Measurements from ENCODE around the gene GLIPR2. TPM values are rescaled to one million over a fixed set of nuclear protein-coding genes. Genes with fewer than 3 reads are reported as not detected.
"Not testable (repeated sequence)": the region's sequence is repeated elsewhere in the genome, so short reads cannot be mapped to it uniquely, and the experiment has no call there.

GLIPR2 gene
- total RNA-seq, 1 experiment from 2014 or later, result 0.96 TPM

DNA sequence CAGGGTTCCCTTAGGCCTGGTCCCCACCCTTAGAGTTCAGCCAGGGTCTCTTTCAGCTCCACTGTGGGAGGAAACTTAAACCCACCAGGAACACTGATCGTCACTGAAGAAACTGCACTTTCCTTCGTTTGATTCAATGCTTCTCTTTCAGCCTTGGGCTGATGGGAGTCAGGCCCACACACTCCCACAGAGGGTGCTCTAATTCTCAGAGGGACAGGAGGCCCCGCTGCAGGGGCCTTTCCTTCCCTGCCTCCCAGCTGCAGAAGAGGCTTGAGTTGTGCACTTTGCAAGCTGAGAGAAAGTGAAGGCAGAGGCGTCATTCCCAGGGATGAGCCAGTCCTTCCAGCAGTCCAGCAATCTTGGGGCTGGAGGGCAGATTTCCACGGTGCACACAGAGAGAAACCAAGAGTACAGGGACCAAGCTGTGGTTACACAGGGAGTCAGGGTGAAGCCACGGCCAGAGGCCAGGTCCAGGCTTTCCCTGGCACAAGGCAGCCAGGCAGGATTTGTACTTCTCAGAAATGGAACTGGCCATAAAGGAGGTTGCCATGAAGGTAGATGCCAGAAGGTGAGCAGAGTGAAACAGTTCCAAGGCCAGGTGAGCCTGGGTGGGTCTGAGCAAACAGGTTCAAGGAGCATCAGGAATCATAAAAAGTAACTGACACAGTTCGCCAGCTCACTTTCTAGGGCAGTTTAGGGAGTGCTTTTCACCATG is 10.4 kb upstream of the GLIPR2 start:
- CTCF ChIA-PET, result interaction anchor here (0.5 kb wide), 1 partner anchor 25 kb away, joined by 3 read pairs; no protein-coding TSS in a partner anchor
- DNase-seq (ENCODE audit: unreplicated experiment), result no peak
- Mint-ChIP-seq H3K27ac (ENCODE audit: low read depth, unreplicated experiment) (no peak overlapping the region), H3K9me3 (ENCODE audit: unreplicated experiment) (no peaks in the 10 kb centered on the region), H3K27me3 (ENCODE audit: insufficient read depth, unreplicated experiment) (no peaks in the 10 kb centered on the region), H3K36me3 (ENCODE audit: insufficient read depth, unreplicated experiment) (no peaks in the 10 kb centered on the region), H3K4me1 (ENCODE audit: insufficient read depth, unreplicated experiment) (no peaks in the 10 kb centered on the region), H3K4me3 (ENCODE audit: unreplicated experiment) (no peak overlapping the region)
- intact Hi-C loops (cut with micrococcal nuclease), result no loop called here
- no TSS peak for BruUV-seq (replicated peaks)
- TF ChIP-seq, protein P1, sequence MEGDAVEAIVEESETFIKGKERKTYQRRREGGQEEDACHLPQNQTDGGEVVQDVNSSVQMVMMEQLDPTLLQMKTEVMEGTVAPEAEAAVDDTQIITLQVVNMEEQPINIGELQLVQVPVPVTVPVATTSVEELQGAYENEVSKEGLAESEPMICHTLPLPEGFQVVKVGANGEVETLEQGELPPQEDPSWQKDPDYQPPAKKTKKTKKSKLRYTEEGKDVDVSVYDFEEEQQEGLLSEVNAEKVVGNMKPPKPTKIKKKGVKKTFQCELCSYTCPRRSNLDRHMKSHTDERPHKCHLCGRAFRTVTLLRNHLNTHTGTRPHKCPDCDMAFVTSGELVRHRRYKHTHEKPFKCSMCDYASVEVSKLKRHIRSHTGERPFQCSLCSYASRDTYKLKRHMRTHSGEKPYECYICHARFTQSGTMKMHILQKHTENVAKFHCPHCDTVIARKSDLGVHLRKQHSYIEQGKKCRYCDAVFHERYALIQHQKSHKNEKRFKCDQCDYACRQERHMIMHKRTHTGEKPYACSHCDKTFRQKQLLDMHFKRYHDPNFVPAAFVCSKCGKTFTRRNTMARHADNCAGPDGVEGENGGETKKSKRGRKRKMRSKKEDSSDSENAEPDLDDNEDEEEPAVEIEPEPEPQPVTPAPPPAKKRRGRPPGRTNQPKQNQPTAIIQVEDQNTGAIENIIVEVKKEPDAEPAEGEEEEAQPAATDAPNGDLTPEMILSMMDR (IDR thresholded peaks at IDR 0.05; ENCODE audit: unreplicated experiment), result no peak
- POLR2A ChIA-PET, result interaction anchor here (0.6 to 0.7 kb wide), 2 partner anchors 75 to 86 kb away, joined by 3 read pairs; no protein-coding TSS in a partner anchor

DNA sequence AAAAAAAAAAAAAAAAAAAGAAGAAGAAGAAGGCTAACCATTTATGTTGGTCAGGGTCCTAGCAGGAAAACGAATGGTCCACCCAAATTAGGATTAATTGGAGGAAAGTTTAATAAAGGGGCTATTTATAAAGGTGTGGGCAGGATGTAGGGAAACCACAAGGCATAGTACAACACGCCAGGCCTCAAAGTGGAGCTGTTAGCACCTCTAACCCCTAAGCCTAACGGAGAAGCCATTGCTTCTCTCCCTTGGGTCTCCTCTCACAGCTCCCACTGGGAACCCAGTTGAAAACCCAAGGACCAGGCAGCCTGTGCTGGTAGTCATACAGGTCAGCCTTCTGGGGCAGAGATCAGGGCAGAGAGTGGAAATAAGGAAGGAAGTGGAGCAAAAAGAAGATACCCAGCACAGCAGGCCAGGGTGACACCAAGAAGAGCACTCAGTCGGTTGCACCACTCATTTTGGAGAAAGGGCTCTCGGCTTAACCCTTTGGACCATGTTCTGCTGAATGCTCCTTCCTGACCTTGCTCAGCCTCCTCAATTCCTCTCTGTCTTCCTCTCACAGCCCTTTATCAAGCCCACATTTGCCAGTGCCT is 8.8 kb upstream of the GLIPR2 start:
- BruUV-seq (replicated peaks), result no TSS peak
- Mint-ChIP-seq H3K4me1 (ENCODE audit: insufficient read depth, unreplicated experiment) (no peaks in the 10 kb centered on the region), H3K4me3 (ENCODE audit: unreplicated experiment) (no peak overlapping the region), H3K27ac (ENCODE audit: low read depth, unreplicated experiment) (no peak overlapping the region), H3K27me3 (ENCODE audit: insufficient read depth, unreplicated experiment) (no peaks in the 10 kb centered on the region), H3K9me3 (ENCODE audit: unreplicated experiment) (no peaks in the 10 kb centered on the region), H3K36me3 (ENCODE audit: insufficient read depth, unreplicated experiment) (no peaks in the 10 kb centered on the region)
- ChIA-PET POLR2A (no interaction called here), CTCF (interaction anchor here (0.5 to 0.7 kb wide), 2 partner anchors 27 to 41 kb away, joined by 3 read pairs; no protein-coding TSS in a partner anchor)
- intact Hi-C loops (cut with micrococcal nuclease), result no loop called here
- DNase-seq (ENCODE audit: unreplicated experiment), result no peak
- TF ChIP-seq, protein P1 (IDR thresholded peaks at IDR 0.05; ENCODE audit: unreplicated experiment), result no peak

DNA sequence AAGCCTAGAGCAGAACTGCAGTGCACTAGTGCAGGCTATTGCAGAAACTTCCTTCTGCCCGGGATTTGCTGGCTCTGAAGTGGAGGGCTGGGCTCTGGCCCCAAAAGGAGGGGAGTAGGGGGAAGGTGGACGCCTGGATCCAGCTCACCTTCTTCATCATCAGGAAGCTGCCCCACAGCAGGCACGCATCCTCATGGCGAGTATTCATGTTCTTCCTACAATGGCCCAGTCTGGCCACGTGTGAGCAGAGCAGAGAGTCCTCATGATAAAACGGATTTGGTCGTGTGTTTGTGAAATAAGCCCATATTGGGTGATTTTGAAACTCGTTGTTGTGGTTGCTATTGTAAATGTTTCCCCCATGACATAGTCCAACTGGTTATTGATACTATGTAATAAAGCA is 8.2 kb upstream of the GLIPR2 start:
- no peaks in the 10 kb centered on the region for H3K4me1 Mint-ChIP-seq (ENCODE audit: insufficient read depth, unreplicated experiment)
- H3K4me3 Mint-ChIP-seq (ENCODE audit: unreplicated experiment), result no peak overlapping the region
- intact Hi-C loops (cut with micrococcal nuclease), result no loop called here
- no TSS peak for BruUV-seq (replicated peaks)
- TF ChIP-seq, protein P1 (IDR thresholded peaks at IDR 0.05; ENCODE audit: unreplicated experiment), result no peak
- no peak overlapping the region for H3K27ac Mint-ChIP-seq (ENCODE audit: low read depth, unreplicated experiment)
- ChIA-PET POLR2A (no interaction called here), CTCF (interaction anchor here (1.5 to 3.6 kb wide), 2 partner anchors 25 to 39 kb away, joined by 3 to 16 read pairs; no protein-coding TSS in a partner anchor)
- H3K9me3 Mint-ChIP-seq (ENCODE audit: unreplicated experiment), result no peaks in the 10 kb centered on the region
- no peaks in the 10 kb centered on the region for H3K27me3 Mint-ChIP-seq (ENCODE audit: insufficient read depth, unreplicated experiment)
- no peak for DNase-seq (ENCODE audit: unreplicated experiment)
- no peaks in the 10 kb centered on the region for H3K36me3 Mint-ChIP-seq (ENCODE audit: insufficient read depth, unreplicated experiment)

DNA sequence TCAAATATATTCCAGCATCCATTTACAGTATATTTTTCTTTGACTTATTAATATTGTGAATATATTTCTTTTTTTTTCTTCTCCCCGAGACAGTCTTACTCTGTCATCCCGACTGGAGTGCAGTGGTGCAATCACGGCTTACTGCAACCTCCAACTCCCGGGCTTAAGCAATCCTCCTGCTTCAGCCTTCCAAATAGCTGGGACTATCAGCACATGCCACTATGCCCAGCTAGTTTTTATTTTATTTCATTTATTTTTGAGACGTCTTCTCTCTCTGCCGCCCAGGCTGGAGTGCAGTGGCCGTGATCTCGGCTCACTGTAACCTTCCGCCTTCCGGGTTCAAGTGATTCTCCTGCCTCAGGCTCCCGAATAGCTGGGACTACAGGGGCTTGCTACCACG is 7.4 kb upstream of the GLIPR2 start:
- ChIA-PET CTCF (interaction anchor here (1.2 to 3.6 kb wide), 3 partner anchors 26 to 121 kb away, joined by 3 to 16 read pairs (median 4); no protein-coding TSS in a partner anchor), POLR2A (no interaction called here)
- H3K4me1 Mint-ChIP-seq (ENCODE audit: insufficient read depth, unreplicated experiment), result no peaks in the 10 kb centered on the region
- no TSS peak for BruUV-seq (replicated peaks)
- no peaks in the 10 kb centered on the region for H3K36me3 Mint-ChIP-seq (ENCODE audit: insufficient read depth, unreplicated experiment)
- no peak for DNase-seq (ENCODE audit: unreplicated experiment)
- H3K27ac Mint-ChIP-seq (ENCODE audit: low read depth, unreplicated experiment), result no peak overlapping the region
- no peaks in the 10 kb centered on the region for H3K9me3 Mint-ChIP-seq (ENCODE audit: unreplicated experiment)
- intact Hi-C loops (cut with micrococcal nuclease), result no loop called here
- TF ChIP-seq, protein P1 (IDR thresholded peaks at IDR 0.05; ENCODE audit: unreplicated experiment), result no peak
- H3K4me3 Mint-ChIP-seq (ENCODE audit: unreplicated experiment), result no peak overlapping the region
- H3K27me3 Mint-ChIP-seq (ENCODE audit: insufficient read depth, unreplicated experiment), result no peaks in the 10 kb centered on the region

DNA sequence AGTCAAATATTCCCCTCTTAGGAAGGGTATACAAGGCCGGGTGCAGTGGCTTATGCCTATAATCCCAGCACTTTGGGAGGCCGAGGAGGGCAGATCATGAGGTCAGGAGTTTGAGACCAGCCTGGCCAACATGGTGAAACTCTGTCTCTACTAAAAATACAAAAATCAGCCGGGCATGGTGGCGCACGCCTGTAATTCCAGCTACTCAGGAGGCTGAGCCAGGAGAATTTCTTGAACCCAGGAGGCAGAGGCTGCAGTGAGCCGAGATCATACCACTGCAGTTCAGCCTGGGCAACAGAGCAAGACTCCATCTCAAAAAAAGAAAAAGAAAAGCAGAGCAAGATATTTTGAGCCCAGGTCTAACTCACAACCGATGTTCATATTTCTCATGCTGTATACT is 4.9 kb upstream of the GLIPR2 start:
- H3K27me3 Mint-ChIP-seq (ENCODE audit: insufficient read depth, unreplicated experiment); intact Hi-C loops (cut with micrococcal nuclease): not testable (repeated sequence)

More for the DNA sequence above, 4.9 kb upstream of the GLIPR2 start:
- DNase-seq (ENCODE audit: unreplicated experiment); H3K9me3 Mint-ChIP-seq (ENCODE audit: unreplicated experiment); H3K36me3 Mint-ChIP-seq (ENCODE audit: insufficient read depth, unreplicated experiment); H3K4me3 Mint-ChIP-seq (ENCODE audit: unreplicated experiment); H3K4me1 Mint-ChIP-seq (ENCODE audit: insufficient read depth, unreplicated experiment): not testable (repeated sequence)
- CTCF ChIA-PET, result interaction anchor here (0.6 to 3.6 kb wide), 4 partner anchors 12 to 411 kb away, joined by 3 to 16 read pairs (median 3); no protein-coding TSS in a partner anchor
- TSS peak; percentile 86 for BruUV-seq (replicated peaks)
- POLR2A ChIA-PET, result interaction anchor here (0.6 to 0.8 kb wide), 2 partner anchors 95 to 203 kb away, joined by 3 to 4 read pairs; no protein-coding TSS in a partner anchor
- H3K27ac Mint-ChIP-seq (ENCODE audit: low read depth, unreplicated experiment), result peak overlapping the region; percentile 54

All from MCF 10A (cell line).